K562 (cell line): ENCODE data around the gene SLC25A45.

Experiments used
- FOXJ3 ChIP-seq: sonication (generic); formaldehyde crosslinking; IDR thresholded peaks from 2 replicates; pipeline ENCODE4 v1.4.0; 2020; ENCODE audit warnings: mild to moderate bottlenecking, missing genetic modification reagents
- RBM22 ChIP-seq: fragments of 200-400 bp; formaldehyde crosslinking; IDR thresholded peaks from 2 replicates; pipeline ENCODE4 v1.6.1; 2018; ENCODE audit warnings: low read length, low read depth; ENCODE audit not compliant: poor library complexity, severe bottlenecking
- RFX5 ChIP-seq: IDR thresholded peaks from 2 replicates; pipeline ENCODE4 v1.6.1; 2011; ENCODE audit warnings: low read depth, mild to moderate bottlenecking, improper control_type of control experiment, low read length
- SIN3B ChIP-seq: fragments of 450-650 bp; IDR thresholded peaks from 2 replicates; pipeline ENCODE4 v1.6.1; 2017; ENCODE audit warnings: low read depth, mild to moderate bottlenecking, moderate library complexity
- SMARCA4 ChIP-seq: fragments of 450-650 bp; IDR thresholded peaks from 2 replicates; pipeline ENCODE4 v1.6.1; 2016
- ZKSCAN8 ChIP-seq: fragments of 200-800 bp; sonication (Bioruptor generic); IDR thresholded peaks from 2 replicates; pipeline ENCODE4 v1.6.1; 2016; ENCODE audit warnings: missing genetic modification characterization, missing compliant biosample characterization
- ZNF354B ChIP-seq: fragments of 250-450 bp; sonication (Bioruptor Pico); IDR thresholded peaks from 2 replicates; pipeline ENCODE4 v1.4.0; 2020

DNA sequence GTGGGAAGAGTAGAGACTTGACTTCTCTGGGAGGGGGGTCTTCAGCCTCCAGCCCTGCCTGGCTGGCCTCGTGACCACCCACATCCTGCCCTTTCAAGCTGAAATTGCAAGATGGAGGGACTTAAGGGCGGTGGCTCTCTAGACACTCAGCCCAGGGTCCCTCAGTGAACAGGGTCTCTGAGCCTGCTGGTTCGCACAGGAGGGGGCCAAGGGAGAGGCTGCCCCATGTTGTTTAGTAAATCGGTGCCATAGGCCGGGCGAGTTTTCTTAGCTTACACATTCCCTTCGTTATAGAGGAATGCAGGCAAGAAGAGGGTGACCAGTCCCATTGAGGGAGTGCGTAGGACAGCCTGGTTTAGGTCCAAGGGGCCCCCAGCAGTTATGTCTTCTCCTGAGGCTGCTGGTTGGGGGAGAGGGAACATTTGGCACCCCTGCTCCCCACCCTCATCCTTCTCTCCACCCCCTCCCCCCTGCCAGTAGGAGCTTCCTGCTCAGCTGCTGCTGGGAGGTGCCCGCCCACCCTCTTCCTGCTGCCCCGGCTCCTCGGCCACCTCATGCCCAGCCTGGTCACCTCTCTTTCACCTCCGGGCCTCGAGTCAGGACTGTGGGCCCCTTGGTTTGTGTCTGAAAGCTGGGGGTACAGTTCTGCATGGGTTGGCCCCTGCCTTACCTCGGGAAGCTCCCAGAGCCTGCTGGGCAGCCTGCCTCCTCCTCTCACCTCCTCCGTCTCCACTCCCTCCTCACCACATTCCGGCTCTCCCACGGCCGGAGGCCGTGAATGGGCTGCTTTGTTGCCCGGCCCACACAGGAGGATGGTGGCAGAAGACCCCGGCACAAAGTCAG, 7.9 kb upstream of the SLC25A45 start:
- TF ChIP-seq ZKSCAN8 (CRISPR knock-in tag) (no peak), SMARCA4 (no peak), SIN3B (no peak), RFX5 (no peak), FOXJ3 (no peak), ZNF354B (CRISPR knock-in tag) (no peak), RBM22 (no peak)
